ENCODE data around the gene SLC44A2.

GRCh38 chr19:10691178-10691881, 66.0 kb downstream of the SLC44A2 start:
- TF ChIP-seq, protein P1, sequence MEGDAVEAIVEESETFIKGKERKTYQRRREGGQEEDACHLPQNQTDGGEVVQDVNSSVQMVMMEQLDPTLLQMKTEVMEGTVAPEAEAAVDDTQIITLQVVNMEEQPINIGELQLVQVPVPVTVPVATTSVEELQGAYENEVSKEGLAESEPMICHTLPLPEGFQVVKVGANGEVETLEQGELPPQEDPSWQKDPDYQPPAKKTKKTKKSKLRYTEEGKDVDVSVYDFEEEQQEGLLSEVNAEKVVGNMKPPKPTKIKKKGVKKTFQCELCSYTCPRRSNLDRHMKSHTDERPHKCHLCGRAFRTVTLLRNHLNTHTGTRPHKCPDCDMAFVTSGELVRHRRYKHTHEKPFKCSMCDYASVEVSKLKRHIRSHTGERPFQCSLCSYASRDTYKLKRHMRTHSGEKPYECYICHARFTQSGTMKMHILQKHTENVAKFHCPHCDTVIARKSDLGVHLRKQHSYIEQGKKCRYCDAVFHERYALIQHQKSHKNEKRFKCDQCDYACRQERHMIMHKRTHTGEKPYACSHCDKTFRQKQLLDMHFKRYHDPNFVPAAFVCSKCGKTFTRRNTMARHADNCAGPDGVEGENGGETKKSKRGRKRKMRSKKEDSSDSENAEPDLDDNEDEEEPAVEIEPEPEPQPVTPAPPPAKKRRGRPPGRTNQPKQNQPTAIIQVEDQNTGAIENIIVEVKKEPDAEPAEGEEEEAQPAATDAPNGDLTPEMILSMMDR (conservative IDR thresholded peaks at IDR 0.05) = no peak
- no peak for TF ChIP-seq EZH2 (IDR thresholded peaks at IDR 0.05; ENCODE audit: low read depth)
